Mesenchymal stem cell (in vitro differentiated cells and primary cell): ENCODE measurements around the gene MSRB3.

Experiments used
- DNase-seq: peaks from one replicate; pipeline ENCODE4 v3.0.0-alpha.2; 2013
- H2AFZ ChIP-seq: one replicate; pipeline ENCODE4 v1.6.1; 2013; ENCODE audit warnings: low read depth, mild to moderate bottlenecking, control low read depth, inconsistent platforms, low read length, moderate library complexity
- H2AK5ac ChIP-seq: 2 replicates; pipeline ENCODE4 v1.6.1; 2013; ENCODE audit warnings: low read length, moderate library complexity, mild to moderate bottlenecking, inconsistent platforms; ENCODE audit not compliant: severe bottlenecking
- H2BK120ac ChIP-seq: one replicate; pipeline ENCODE4 v1.6.1; 2013; ENCODE audit warnings: low read depth, mild to moderate bottlenecking, inconsistent platforms, low read length, moderate library complexity
- H2BK12ac ChIP-seq, 2 experiments: one replicate each; pipeline ENCODE4 v1.6.1; 2013; ENCODE audit warnings: inconsistent platforms in 2 of 2, low read length in 2 of 2, mild to moderate bottlenecking in 2 of 2, moderate library complexity in 2 of 2, control low read depth in 1 of 2
- H2BK15ac ChIP-seq: one replicate; pipeline ENCODE4 v1.6.1; 2013; ENCODE audit warnings: mild to moderate bottlenecking, low read depth, inconsistent platforms; ENCODE audit not compliant: poor library complexity, severe bottlenecking
- H2BK5ac ChIP-seq: 2 replicates; pipeline ENCODE4 v1.6.1; 2013; ENCODE audit warnings: low read depth, mild to moderate bottlenecking, low read length, control low read depth, inconsistent platforms; ENCODE audit not compliant: poor library complexity, severe bottlenecking
- H3K14ac ChIP-seq, 2 experiments: one replicate each; pipeline ENCODE4 v1.6.1; 2013; ENCODE audit warnings: inconsistent platforms in 2 of 2, low read length in 2 of 2, control low read depth in 1 of 2, mild to moderate bottlenecking in 1 of 2, moderate library complexity in 1 of 2
- H3K18ac ChIP-seq, 2 experiments: one replicate each; pipeline ENCODE4 v1.6.1; 2013; ENCODE audit warnings: inconsistent platforms in 2 of 2, low read length in 2 of 2, control low read depth in 1 of 2, low read depth in 1 of 2, mild to moderate bottlenecking in 1 of 2
- H3K23ac ChIP-seq, 2 experiments: one replicate each; pipeline ENCODE4 v1.6.1; 2013; ENCODE audit warnings: inconsistent platforms in 2 of 2, low read length in 2 of 2, mild to moderate bottlenecking in 2 of 2, moderate library complexity in 2 of 2, control low read depth in 1 of 2
- H3K27ac ChIP-seq: 2 replicates; pipeline ENCODE4 v1.5.1; 2013; ENCODE audit warnings: mild to moderate bottlenecking, moderate library complexity, low read length, control low read depth, inconsistent platforms; ENCODE audit not compliant: poor library complexity, severe bottlenecking
- H3K27me3 ChIP-seq, 2 experiments: 2 replicates each; pipeline versions ENCODE4 v1.6.1 to v1.7.0; 2013; ENCODE audit warnings: low read length in 2 of 2, mild to moderate bottlenecking in 2 of 2, moderate library complexity in 2 of 2, control low read depth in 1 of 2, inconsistent platforms in 1 of 2; ENCODE audit not compliant: control insufficient read depth in 1 of 2, insufficient read depth in 1 of 2
- H3K36me3 ChIP-seq, 2 experiments: 2 replicates each; pipeline versions ENCODE4 v1.6.1 to v1.7.0; 2013; ENCODE audit warnings: low read length in 2 of 2, control low read depth in 1 of 2, inconsistent platforms in 1 of 2, low read depth in 1 of 2, mild to moderate bottlenecking in 1 of 2; ENCODE audit not compliant: insufficient read depth in 2 of 2, control insufficient read depth in 1 of 2
- H3K4ac ChIP-seq, 2 experiments: one replicate each; pipeline ENCODE4 v1.6.1; 2013; ENCODE audit warnings: inconsistent platforms in 2 of 2, low read length in 2 of 2, mild to moderate bottlenecking in 2 of 2, moderate library complexity in 2 of 2, control low read depth in 1 of 2, low read depth in 1 of 2
- H3K4me1 ChIP-seq: 2 replicates; pipeline ENCODE4 v1.6.1; 2013; ENCODE audit warnings: low read depth, low read length, control low read depth; ENCODE audit not compliant: control insufficient read depth, insufficient read depth
- H3K4me2 ChIP-seq: 2 replicates; pipeline ENCODE4 v1.6.1; 2013; ENCODE audit warnings: low read length, mild to moderate bottlenecking, inconsistent platforms; ENCODE audit not compliant: poor library complexity, severe bottlenecking
- H3K4me3 ChIP-seq, 2 experiments: 2 replicates each; pipeline versions ENCODE4 v1.5.1 to v1.7.0; 2013; ENCODE audit warnings: low read length in 2 of 2, mild to moderate bottlenecking in 2 of 2, control low read depth in 1 of 2, low read depth in 1 of 2; ENCODE audit not compliant: insufficient read depth in 1 of 2
- H3K79me1 ChIP-seq: replicated peaks from 2 replicates; pipeline ENCODE4 v1.6.1; 2013; ENCODE audit warnings: mild to moderate bottlenecking, control low read depth, low read length, inconsistent platforms; ENCODE audit not compliant: poor library complexity, severe bottlenecking
- H3K9ac ChIP-seq: 2 replicates; pipeline ENCODE4 v1.7.0; 2013; ENCODE audit warnings: mild to moderate bottlenecking, low read length, moderate library complexity
- H3K9me3 ChIP-seq: 2 replicates; pipeline ENCODE4 v1.7.0; 2013; ENCODE audit warnings: mild to moderate bottlenecking, low read length; ENCODE audit not compliant: control insufficient read depth
- H4K8ac ChIP-seq: one replicate; pipeline ENCODE4 v1.6.1; 2013; ENCODE audit warnings: inconsistent platforms, mild to moderate bottlenecking, low read length, moderate library complexity
- H4K91ac ChIP-seq: one replicate; pipeline ENCODE4 v1.6.1; 2013; ENCODE audit warnings: mild to moderate bottlenecking, low read length, inconsistent platforms
- WGBS: methylation state at CpG from one replicate; pipeline ENCODE4 v1.1.7; 2013; ENCODE audit warnings: mixed read lengths; 5-methylcytosine and 5-hydroxymethylcytosine counted together

Gene MSRB3

DNA sequence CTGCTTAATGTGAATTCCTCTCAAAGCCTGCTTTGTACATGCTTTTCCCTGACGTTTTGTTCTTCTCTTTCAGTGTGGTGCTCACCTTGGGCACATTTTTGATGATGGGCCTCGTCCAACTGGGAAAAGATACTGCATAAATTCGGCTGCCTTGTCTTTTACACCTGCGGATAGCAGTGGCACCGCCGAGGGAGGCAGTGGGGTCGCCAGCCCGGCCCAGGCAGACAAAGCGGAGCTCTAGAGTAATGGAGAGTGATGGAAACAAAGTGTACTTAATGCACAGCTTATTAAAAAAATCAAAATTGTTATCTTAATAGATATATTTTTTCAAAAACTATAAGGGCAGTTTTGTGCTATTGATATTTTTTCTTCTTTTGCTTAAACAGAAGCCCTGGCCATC lies 184.6 kb downstream of the MSRB3 start:
- Histone ChIP-seq H3K14ac (no peak overlapping the region), H3K4me1 (peaks cover 12% of the 10 kb centered on the region), H2BK12ac (no peak overlapping the region), H3K23ac (no peak overlapping the region), H3K4me3 (no peak overlapping the region), H3K36me3 (peaks cover 8 to 22% of the 10 kb centered on the region in 2 experiments), H3K79me1 (no peaks in the 10 kb centered on the region), H2BK15ac (no peak overlapping the region), H3K27me3 (no peaks in the 10 kb centered on the region), H2BK5ac (no peak overlapping the region), H2BK120ac (no peak overlapping the region), H3K9me3 (no peaks in the 10 kb centered on the region), H4K8ac (no peak overlapping the region), H3K27ac (peak overlapping the region; percentile 46), H3K4me2 (no peak overlapping the region), H3K18ac (no peak overlapping the region), H3K4ac (no peak overlapping the region), H3K9ac (no peak overlapping the region), H4K91ac (no peak overlapping the region), H2AK5ac (peak overlapping the region; percentile 98), H2AFZ (no peak overlapping the region)
- no peak for DNase-seq
- WGBS, result 87% methylated on average over 4 of the region's 9 CpGs

DNA sequence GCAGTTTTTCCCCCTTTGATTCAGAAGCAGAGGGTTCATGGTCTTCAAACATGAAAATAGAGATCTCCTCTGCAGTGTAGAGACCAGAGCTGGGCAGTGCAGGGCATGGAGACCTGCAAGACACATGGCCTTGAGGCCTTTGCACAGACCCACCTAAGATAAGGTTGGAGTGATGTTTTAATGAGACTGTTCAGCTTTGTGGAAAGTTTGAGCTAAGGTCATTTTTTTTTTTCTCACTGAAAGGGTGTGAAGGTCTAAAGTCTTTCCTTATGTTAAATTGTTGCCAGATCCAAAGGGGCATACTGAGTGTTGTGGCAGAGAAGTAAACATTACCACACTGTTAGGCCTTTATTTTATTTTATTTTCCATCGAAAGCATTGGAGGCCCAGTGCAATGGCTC lies 185.1 kb downstream of the MSRB3 start:
- no peak overlapping the region for H4K91ac ChIP-seq
- no peak overlapping the region for H2BK5ac ChIP-seq
- no peak overlapping the region for H3K23ac ChIP-seq
- no peak overlapping the region for H2AFZ ChIP-seq
- DNase-seq, result no peak
- H3K4me1 ChIP-seq, result peaks cover 12% of the 10 kb centered on the region
- H2BK15ac ChIP-seq, result no peak overlapping the region
- no peak overlapping the region for H2BK120ac ChIP-seq
- H3K36me3 ChIP-seq, result peaks cover 8 to 17% of the 10 kb centered on the region in 2 experiments
- H2AK5ac ChIP-seq, result peak overlapping the region; percentile 89
- H3K9me3 ChIP-seq, result no peaks in the 10 kb centered on the region
- no peak overlapping the region for H3K14ac ChIP-seq
- no peak overlapping the region for H2BK12ac ChIP-seq
- no peaks in the 10 kb centered on the region for H3K79me1 ChIP-seq
- H3K27me3 ChIP-seq, result no peaks in the 10 kb centered on the region
- H3K4me3 ChIP-seq, result no peak overlapping the region
- H3K4ac ChIP-seq, result no peak overlapping the region
- H3K9ac ChIP-seq, result no peak overlapping the region
- no peak overlapping the region for H3K27ac ChIP-seq
- H4K8ac ChIP-seq, result no peak overlapping the region
- WGBS, result 100% methylated on average over 1 of the region's 1 CpG
- no peak overlapping the region for H3K18ac ChIP-seq
- no peak overlapping the region for H3K4me2 ChIP-seq

DNA sequence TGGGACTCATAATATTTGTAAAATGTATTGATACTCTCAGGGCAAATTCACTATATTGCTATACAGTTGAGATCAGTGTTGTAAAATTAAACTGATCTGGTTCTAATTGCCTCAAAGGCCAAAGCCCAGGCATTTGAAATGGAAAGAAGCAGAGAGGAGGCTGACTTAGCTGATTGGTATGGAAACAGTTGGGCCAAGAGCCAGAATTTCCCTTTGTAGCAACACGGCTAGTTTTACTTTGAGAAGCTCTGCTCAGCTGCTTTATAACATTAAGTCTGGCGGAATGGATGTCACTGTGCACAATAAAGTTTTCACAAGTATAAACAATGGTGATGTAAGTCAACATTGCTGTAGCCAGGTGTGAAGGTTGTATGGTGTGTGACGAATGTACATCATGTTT lies 186.4 kb downstream of the MSRB3 start:
- Histone ChIP-seq H3K4me3 (no peak overlapping the region), H2BK12ac (no peak overlapping the region), H2BK15ac (no peak overlapping the region), H2BK5ac (no peak overlapping the region), H4K8ac (no peak overlapping the region), H3K4me1 (peaks cover 12% of the 10 kb centered on the region), H3K18ac (no peak overlapping the region), H3K23ac (no peak overlapping the region), H4K91ac (no peak overlapping the region), H3K9me3 (no peaks in the 10 kb centered on the region), H2BK120ac (no peak overlapping the region), H3K27me3 (no peaks in the 10 kb centered on the region), H2AFZ (no peak overlapping the region), H3K36me3 (peaks cover 8 to 11% of the 10 kb centered on the region in 2 experiments), H3K9ac (peak overlapping the region; percentile 15), H3K27ac (peak overlapping the region; percentile 77), H3K4me2 (no peak overlapping the region), H3K14ac (no peak overlapping the region), H2AK5ac (no peak overlapping the region), H3K4ac (no peak overlapping the region), H3K79me1 (no peaks in the 10 kb centered on the region)
- peak; percentile 80 for DNase-seq
- WGBS, result 68% methylated on average over 3 of the region's 3 CpGs

DNA sequence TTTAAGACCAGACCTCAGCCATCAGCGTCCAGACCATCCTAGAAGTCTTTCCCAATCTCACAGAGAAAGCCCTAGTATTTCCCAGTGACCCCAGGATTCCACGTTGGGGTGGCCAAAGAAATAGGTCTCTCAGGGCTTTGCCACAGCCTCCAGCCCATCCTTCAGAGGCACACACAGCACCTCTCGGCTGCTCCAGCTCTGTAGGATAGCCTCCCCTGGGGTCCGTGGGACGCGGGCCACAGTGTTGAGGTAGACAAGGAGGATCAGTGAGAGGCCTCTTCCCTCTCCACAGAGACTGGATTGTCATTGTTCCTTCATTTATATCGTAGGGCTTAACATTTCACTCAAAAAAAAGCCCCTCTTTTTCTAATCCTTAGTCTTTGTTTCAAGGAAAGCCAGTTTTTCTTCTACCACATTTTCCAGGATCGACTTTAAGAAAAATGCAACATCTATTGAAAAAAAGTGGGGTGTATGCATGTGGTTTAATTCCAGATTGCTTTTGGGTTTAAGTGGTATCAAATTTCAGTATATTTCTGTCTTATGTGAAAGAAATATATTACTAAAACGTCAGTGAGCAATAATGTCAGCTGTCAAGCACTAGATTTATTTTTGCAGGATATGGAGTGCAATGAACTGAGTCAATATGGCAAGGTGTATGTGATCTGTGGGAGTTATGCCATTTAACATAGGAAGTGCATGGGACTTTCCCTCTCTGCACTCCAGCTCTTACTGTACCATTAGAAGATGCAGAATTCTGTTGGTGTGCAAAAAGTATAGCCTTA lies 187.5 kb downstream of the MSRB3 start:
- H4K91ac ChIP-seq, result no peak overlapping the region
- H3K27ac ChIP-seq, result no peak overlapping the region
- no peak for DNase-seq
- peak overlapping the region; percentile 28 to 83 for H2BK12ac ChIP-seq
- no peaks in the 10 kb centered on the region for H3K79me1 ChIP-seq
- H2AK5ac ChIP-seq, result peak overlapping the region; percentile 97
- H3K9me3 ChIP-seq, result no peaks in the 10 kb centered on the region
- H3K27me3 ChIP-seq, result no peaks in the 10 kb centered on the region
- H3K14ac ChIP-seq, result no peak overlapping the region
- H4K8ac ChIP-seq, result no peak overlapping the region
- peaks cover 8% of the 10 kb centered on the region for H3K4me1 ChIP-seq
- H2BK120ac ChIP-seq, result peak overlapping the region; percentile 49
- H2AFZ ChIP-seq, result no peak overlapping the region
- no peak overlapping the region for H3K4me2 ChIP-seq
- no peak overlapping the region for H2BK15ac ChIP-seq
- H3K36me3 ChIP-seq, result peaks cover 8 to 10% of the 10 kb centered on the region in 2 experiments
- no peak overlapping the region for H2BK5ac ChIP-seq
- 93% methylated on average over 9 of the region's 9 CpGs for WGBS
- peak overlapping the region in 1 of 2 experiments; percentile 58 for H3K18ac ChIP-seq
- H3K4me3 ChIP-seq, result no peak overlapping the region
- H3K23ac ChIP-seq, result no peak overlapping the region
- no peak overlapping the region for H3K4ac ChIP-seq
- no peak overlapping the region for H3K9ac ChIP-seq
